K562 (cell line): Measurements from ENCODE around the gene CLASP1. TPM values are rescaled to one million over a fixed set of nuclear protein-coding genes. Genes with fewer than 3 reads are reported as not detected.

Experiments used
- EGR1 ChIP-seq: fragments of 450-650 bp; conservative IDR thresholded peaks from 2 replicates; pipeline ENCODE4 v1.6.1; 2017; ENCODE audit warnings: mild to moderate bottlenecking
- FIP1L1 ChIP-seq: fragments of 200-400 bp; formaldehyde crosslinking; IDR thresholded peaks from 2 replicates; pipeline ENCODE4 v1.6.1; 2018; ENCODE audit warnings: mild to moderate bottlenecking, low read depth, low read length; ENCODE audit not compliant: poor library complexity, severe bottlenecking
- HMGN3 ChIP-seq: IDR thresholded peaks from 2 replicates; pipeline ENCODE4 v1.6.1; 2011; ENCODE audit warnings: borderline replicate concordance, low read depth, mild to moderate bottlenecking, mixed read lengths, low read length; ENCODE audit not compliant: insufficient read length; ENCODE audit errors: extremely low read depth
- ILK ChIP-seq: fragments of 450-650 bp; IDR thresholded peaks from 2 replicates; pipeline ENCODE4 v1.6.1; 2016; ENCODE audit warnings: missing genetic modification characterization, low read depth, mild to moderate bottlenecking, missing compliant biosample characterization, moderate library complexity, borderline replicate concordance
- RBM22 ChIP-seq: fragments of 200-400 bp; formaldehyde crosslinking; IDR thresholded peaks from 2 replicates; pipeline ENCODE4 v1.6.1; 2018; ENCODE audit warnings: low read length, low read depth; ENCODE audit not compliant: poor library complexity, severe bottlenecking
- SRSF3 ChIP-seq: fragments of 200-400 bp; formaldehyde crosslinking; IDR thresholded peaks from 2 replicates; pipeline ENCODE4 v1.6.1; 2016; ENCODE audit warnings: mild to moderate bottlenecking, low read length, moderate library complexity; ENCODE audit not compliant: insufficient read depth
- TARDBP ChIP-seq: fragments of 450-650 bp; IDR thresholded peaks from 2 replicates; pipeline ENCODE4 v1.6.1; 2016
- THRAP3 ChIP-seq: fragments of 450-650 bp; IDR thresholded peaks from 2 replicates; pipeline ENCODE4 v1.6.1; 2016; ENCODE audit warnings: mild to moderate bottlenecking, inconsistent platforms, borderline replicate concordance
- ZFX ChIP-seq: sonication (generic); formaldehyde crosslinking; IDR thresholded peaks from 2 replicates; pipeline ENCODE4 v1.8.0; 2022; ENCODE audit warnings: mild to moderate bottlenecking, missing genetic modification reagents, moderate library complexity
- ZKSCAN3 ChIP-seq: fragments of 250-450 bp; sonication (Bioruptor Pico); IDR thresholded peaks from 2 replicates; pipeline ENCODE4 v1.4.0; 2020
- ZNF561 ChIP-seq: fragments of 450-650 bp; formaldehyde crosslinking; conservative IDR thresholded peaks from 2 replicates; pipeline ENCODE4 v1.4.0; 2020; ENCODE audit warnings: mild to moderate bottlenecking, moderate library complexity
- polyA plus RNA-seq, 8 experiments: library from polyadenylated mRNA; depleted of rRNA in 4 of 8; stranded (reverse) in 5 of 8; unstranded in 3 of 8; fragments of >200 nt; fragmentation: Nextera tagmentation in 2 of 8; fragmentation: Illumina TruSeq in 1 of 8; extraction: Ambion mirVana in 2 of 8; extraction: Trizol in 1 of 8; gene quantifications; 2 replicates each; pipeline versions ENCODE4 v1.2.1 to v1.2.3, GENCODE V29; 2011 to 2014; ENCODE audit warnings: inconsistent platforms in 1 of 8, missing spikeins in 1 of 8
- total RNA-seq, 7 experiments: library from RNA; depleted of rRNA in 6 of 7; stranded (reverse); fragments of >200 nt in 6 of 7; fragmentation: Illumina TruSeq in 2 of 7; extraction: Trizol in 2 of 7; gene quantifications; 2 replicates each; pipeline versions ENCODE4 v1.2.1 to v1.2.3, GENCODE V29; 2011 to 2021; ENCODE audit warnings: low replicate concordance in 1 of 7
- TF ChIP-seq, protein P1 (sequence below): fragments of 250-450 bp; sonication (Bioruptor Pico); IDR thresholded peaks from 2 replicates; pipeline ENCODE4 v1.4.0; 2020; ENCODE audit warnings: mild to moderate bottlenecking, moderate library complexity, borderline replicate concordance
- TF ChIP-seq, protein P2 (sequence below): fragments of 250-450 bp; sonication (Bioruptor Pico); IDR thresholded peaks from 2 replicates; pipeline ENCODE4 v1.9.0; 2021; ENCODE audit warnings: mild to moderate bottlenecking
- TF ChIP-seq, protein P3 (sequence below): sonication (generic); formaldehyde crosslinking; IDR thresholded peaks from 2 replicates; pipeline ENCODE4 v1.8.1; 2023; ENCODE audit warnings: mild to moderate bottlenecking, missing genetic modification reagents
- TF ChIP-seq, protein P4 (sequence below): fragments of 450-650 bp; conservative IDR thresholded peaks from 2 replicates; pipeline ENCODE4 v1.6.1; 2016; ENCODE audit warnings: missing genetic modification characterization, low read depth, mild to moderate bottlenecking, missing compliant biosample characterization, moderate library complexity

Gene CLASP1
- total and polyA plus RNA-seq, 9 of the 15 experiments (the other 6 are each of a cell fraction or from before 2014, with no cell fraction given) = 1.7 to 40.3 (median 20.7) TPM

DNA sequence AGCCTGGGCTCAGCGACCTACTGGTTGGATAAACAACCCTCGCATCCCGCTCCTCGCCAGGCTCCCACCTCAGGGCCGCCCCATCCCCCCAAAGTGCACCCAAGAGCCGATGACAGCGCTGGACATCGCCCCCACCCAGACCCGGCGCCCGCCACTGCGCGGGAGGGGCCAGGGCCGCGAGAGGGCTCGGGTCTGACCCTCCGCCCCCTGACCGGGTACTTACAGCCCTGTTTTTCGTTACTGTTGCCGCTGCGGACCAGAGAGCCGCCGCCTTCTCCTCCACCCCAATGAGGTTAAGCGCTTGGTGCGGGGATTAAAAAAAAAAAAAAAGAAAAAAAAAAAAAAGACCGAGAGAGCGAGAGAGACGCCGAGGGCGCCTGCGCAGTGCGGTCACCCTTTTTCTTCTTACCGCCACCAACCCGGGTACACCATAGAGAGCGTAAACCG lies at the start of gene CLASP1 (continued):
- no peak for TF ChIP-seq RBM22
- no peak for TF ChIP-seq SRSF3
- no peak for TF ChIP-seq ILK (tag)
- TF ChIP-seq, protein P1, sequence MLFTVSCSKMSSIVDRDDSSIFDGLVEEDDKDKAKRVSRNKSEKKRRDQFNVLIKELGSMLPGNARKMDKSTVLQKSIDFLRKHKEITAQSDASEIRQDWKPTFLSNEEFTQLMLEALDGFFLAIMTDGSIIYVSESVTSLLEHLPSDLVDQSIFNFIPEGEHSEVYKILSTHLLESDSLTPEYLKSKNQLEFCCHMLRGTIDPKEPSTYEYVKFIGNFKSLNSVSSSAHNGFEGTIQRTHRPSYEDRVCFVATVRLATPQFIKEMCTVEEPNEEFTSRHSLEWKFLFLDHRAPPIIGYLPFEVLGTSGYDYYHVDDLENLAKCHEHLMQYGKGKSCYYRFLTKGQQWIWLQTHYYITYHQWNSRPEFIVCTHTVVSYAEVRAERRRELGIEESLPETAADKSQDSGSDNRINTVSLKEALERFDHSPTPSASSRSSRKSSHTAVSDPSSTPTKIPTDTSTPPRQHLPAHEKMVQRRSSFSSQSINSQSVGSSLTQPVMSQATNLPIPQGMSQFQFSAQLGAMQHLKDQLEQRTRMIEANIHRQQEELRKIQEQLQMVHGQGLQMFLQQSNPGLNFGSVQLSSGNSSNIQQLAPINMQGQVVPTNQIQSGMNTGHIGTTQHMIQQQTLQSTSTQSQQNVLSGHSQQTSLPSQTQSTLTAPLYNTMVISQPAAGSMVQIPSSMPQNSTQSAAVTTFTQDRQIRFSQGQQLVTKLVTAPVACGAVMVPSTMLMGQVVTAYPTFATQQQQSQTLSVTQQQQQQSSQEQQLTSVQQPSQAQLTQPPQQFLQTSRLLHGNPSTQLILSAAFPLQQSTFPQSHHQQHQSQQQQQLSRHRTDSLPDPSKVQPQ (CRISPR knock-in tag) = no peak
- TF ChIP-seq, protein P2, sequence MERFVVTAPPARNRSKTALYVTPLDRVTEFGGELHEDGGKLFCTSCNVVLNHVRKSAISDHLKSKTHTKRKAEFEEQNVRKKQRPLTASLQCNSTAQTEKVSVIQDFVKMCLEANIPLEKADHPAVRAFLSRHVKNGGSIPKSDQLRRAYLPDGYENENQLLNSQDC (CRISPR knock-in tag) = no peak
- TF ChIP-seq HMGN3 = peak; percentile 25
- no peak for TF ChIP-seq THRAP3
- no peak for TF ChIP-seq TARDBP
- TF ChIP-seq, protein P3, sequence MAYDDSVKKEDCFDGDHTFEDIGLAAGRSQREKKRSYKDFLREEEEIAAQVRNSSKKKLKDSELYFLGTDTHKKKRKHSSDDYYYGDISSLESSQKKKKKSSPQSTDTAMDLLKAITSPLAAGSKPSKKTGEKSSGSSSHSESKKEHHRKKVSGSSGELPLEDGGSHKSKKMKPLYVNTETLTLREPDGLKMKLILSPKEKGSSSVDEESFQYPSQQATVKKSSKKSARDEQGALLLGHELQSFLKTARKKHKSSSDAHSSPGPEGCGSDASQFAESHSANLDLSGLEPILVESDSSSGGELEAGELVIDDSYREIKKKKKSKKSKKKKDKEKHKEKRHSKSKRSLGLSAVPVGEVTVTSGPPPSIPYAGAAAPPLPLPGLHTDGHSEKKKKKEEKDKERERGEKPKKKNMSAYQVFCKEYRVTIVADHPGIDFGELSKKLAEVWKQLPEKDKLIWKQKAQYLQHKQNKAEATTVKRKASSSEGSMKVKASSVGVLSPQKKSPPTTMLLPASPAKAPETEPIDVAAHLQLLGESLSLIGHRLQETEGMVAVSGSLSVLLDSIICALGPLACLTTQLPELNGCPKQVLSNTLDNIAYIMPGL = 0 out of 2 replicates have a peak, but pooled peaks have one; percentile 27
- peak; percentile 69 for TF ChIP-seq FIP1L1
- peak; percentile 64 for TF ChIP-seq ZFX (CRISPR knock-in tag)
- no peak for TF ChIP-seq ZKSCAN3
- TF ChIP-seq, protein P4, sequence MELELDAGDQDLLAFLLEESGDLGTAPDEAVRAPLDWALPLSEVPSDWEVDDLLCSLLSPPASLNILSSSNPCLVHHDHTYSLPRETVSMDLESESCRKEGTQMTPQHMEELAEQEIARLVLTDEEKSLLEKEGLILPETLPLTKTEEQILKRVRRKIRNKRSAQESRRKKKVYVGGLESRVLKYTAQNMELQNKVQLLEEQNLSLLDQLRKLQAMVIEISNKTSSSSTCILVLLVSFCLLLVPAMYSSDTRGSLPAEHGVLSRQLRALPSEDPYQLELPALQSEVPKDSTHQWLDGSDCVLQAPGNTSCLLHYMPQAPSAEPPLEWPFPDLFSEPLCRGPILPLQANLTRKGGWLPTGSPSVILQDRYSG (tag) = no peak
- peak; percentile 67 for TF ChIP-seq EGR1
- TF ChIP-seq ZNF561 (CRISPR knock-in tag) = no peak
